ENCODE measurements around the gene EGLN2. TPM values are rescaled to one million over a fixed set of nuclear protein-coding genes. Genes with fewer than 3 reads are reported as not detected.

EGLN2 gene
- total RNA-seq, 1 experiment from 2014 or later = 131 TPM

GRCh38 chr19:40813182-40813581, 14.2 kb downstream of the EGLN2 start:
- Histone ChIP-seq H3K9ac (ENCODE audit: extremely low read depth, insufficient read length, low read length) (no peak overlapping the region), H2BK20ac (ENCODE audit: low read depth, low read length, poor library complexity, severe bottlenecking) (no peak overlapping the region), H4K20me1 (ENCODE audit: control insufficient read depth, insufficient read depth, insufficient read length) (no peaks in the 10 kb centered on the region), H4K8ac (replicated peaks; ENCODE audit: insufficient read length, low read depth, low read length) (no peak overlapping the region), H3K23ac (ENCODE audit: insufficient read length, low read depth, low read length) (no peak overlapping the region), H2BK120ac (ENCODE audit: low read depth, low read length, poor library complexity, severe bottlenecking) (no peak overlapping the region), H2AK5ac (ENCODE audit: insufficient read length, low read length) (no peak overlapping the region), H3K79me1 (ENCODE audit: insufficient read depth, low read depth, low read length, poor library complexity, severe bottlenecking) (no peaks in the 10 kb centered on the region), H3K4me1 (ENCODE audit: insufficient read depth, low read length) (no peaks in the 10 kb centered on the region), H2BK12ac (ENCODE audit: insufficient read length, low read depth, low read length) (no peak overlapping the region), H3K4ac (ENCODE audit: low read depth, low read length) (no peak overlapping the region), H3K56ac (ENCODE audit: insufficient read length, low read depth, low read length) (no peak overlapping the region), H3K79me2 (ENCODE audit: insufficient read depth, low read length) (no peaks in the 10 kb centered on the region), H2BK5ac (ENCODE audit: insufficient read length, low read length) (no peak overlapping the region), H4K5ac (ENCODE audit: insufficient read length, low read depth, low read length) (no peak overlapping the region), H4K91ac (ENCODE audit: insufficient read length, low read depth, low read length) (no peak overlapping the region), H3K14ac (ENCODE audit: insufficient read depth, low read length) (no peak overlapping the region), H3K9me3 (ENCODE audit: control insufficient read depth, low read depth, low read length) (no peaks in the 10 kb centered on the region), H3K18ac (ENCODE audit: insufficient read length, low read depth, low read length) (no peak overlapping the region), H2BK15ac (ENCODE audit: low read depth, low read length) (no peak overlapping the region), H2AFZ (ENCODE audit: low read length) (no peak overlapping the region), H3T11ph (ENCODE audit: low read length) (no peak overlapping the region), H3K23me2 (ENCODE audit: insufficient read length, low read depth, low read length, poor library complexity, severe bottlenecking) (peaks cover 12% of the 10 kb centered on the region), H3K27ac (ENCODE audit: insufficient read length, low read depth, low read length) (no peak overlapping the region), H3K4me2 (ENCODE audit: insufficient read depth, insufficient read length, low read length) (no peak overlapping the region), H3K27me3 (ENCODE audit: insufficient read depth, low read length) (0 out of 2 replicates have a peak, but pooled peaks cover 2% of the 10 kb centered on the region)
- no CpG with 5 or more reads among the region's 4 CpGs for WGBS (ENCODE audit: extremely low coverage, insufficient read length, low lambda C conversion rate)
- H3K27me3 Mint-ChIP-seq (ENCODE audit: low read depth) = peaks cover 59% of the 10 kb centered on the region
- no peak overlapping the region for H3K4me3 Mint-ChIP-seq
- no peak for DNase-seq
- H3K27ac Mint-ChIP-seq = 0 out of 7 replicates have a peak overlapping the region, but pooled peaks of 1 of the 3 experiments have one; percentile 46
- H3K36me3 Mint-ChIP-seq (ENCODE audit: insufficient read depth in 1 of 3, low read depth in 3 of 3) = peaks cover 5 to 17% (median 8%) of the 10 kb centered on the region in 3 experiments; a peak in 6 of 7 replicates
- no peaks in the 10 kb centered on the region for H3K9me3 Mint-ChIP-seq
- peaks cover 26 to 30% of the 10 kb centered on the region in 2 experiments for H3K4me1 Mint-ChIP-seq
- no peak for TF ChIP-seq CTCF (conservative IDR thresholded peaks at IDR 0.05)
